CD4-positive, alpha-beta T cell treated with Interleukin-6 at 100 ng/mL for 8 hours (primary cell): Measurements from ENCODE around the gene TDRD3.

Experiments used
- DNase-seq: peaks from one replicate; pipeline ENCODE4 v3.0.0-alpha.2; 2020; ENCODE audit warnings: mixed read lengths, low spot score

TDRD3 gene

DNA sequence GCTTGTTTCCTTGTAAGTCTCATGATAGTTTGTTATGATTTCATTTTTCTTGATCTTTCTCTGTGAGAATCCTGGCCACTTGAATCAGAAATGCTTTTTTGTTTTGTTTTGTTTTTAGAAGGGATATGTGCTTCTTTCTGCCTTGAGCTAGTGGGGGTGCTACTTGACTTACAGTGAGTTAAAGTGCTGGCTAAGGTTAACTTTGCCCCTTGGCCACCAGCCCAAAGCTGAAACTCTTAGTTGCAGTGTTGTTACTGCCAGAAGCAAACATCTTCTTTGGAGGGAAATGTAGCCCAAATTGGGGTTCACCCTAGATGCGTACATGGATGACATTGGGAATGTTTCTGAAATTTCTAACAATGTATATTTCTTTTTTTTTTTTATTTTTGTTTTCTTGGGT lies 57.4 kb downstream of the TDRD3 start:
- DNase-seq = no peak

DNA sequence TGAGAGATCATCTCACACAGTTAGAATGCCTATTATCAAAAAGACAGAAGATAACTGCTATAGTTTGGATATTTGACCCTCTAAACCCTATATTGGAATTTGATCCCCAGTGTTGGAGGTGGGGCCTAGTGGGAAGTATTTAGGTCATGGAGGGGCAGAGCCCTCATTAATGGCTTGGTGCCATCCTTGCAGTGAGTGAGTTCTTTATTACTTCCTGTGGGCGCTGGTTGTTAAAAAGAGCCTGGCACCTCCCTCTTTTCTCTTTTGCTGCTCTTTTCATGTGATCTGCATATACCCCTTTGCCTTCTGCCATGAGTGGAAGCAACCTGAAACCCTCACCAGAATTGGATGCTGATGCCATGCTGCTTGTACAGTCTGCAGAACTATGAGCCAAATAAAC lies 66.8 kb downstream of the TDRD3 start:
- no peak for DNase-seq

DNA sequence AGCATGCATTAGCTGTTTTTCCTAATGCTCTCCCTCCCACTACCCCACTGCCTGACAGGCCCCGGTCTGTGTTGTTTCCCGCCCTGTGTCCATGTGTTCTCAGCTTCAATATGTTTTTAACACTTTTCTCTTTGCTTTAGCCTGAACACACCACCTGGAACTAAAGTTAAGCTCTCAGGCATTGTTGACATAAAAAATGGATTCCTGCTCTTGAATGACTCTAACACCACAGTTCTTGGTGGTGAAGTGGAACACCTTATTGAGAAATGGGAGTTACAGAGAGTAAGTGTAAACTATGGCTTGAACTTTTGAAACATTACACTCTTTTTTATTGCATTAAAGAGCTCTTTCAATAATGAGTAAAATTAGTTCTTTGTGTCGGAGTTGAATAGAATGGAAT lies 70.1 kb downstream of the TDRD3 start:
- DNase-seq = no peak

DNA sequence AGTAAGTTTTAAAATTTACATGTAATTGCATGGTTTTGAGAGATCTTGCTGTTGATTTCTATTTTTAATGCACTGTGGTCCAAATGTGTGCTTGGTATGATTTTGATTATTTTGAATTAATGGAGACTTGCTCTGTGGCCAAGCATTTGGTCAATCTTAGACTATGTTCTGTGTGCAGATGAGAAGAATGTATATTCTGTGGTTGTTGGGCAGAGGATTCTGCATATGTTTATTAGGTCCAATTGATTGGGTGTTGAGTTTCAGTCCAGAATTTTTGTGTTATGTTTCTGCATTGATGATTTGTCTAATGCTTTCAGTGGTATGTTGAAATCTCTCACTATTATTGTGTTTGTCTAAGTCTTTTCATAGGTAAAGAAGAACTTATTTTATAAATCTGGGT lies 82.3 kb downstream of the TDRD3 start:
- DNase-seq = no peak

DNA sequence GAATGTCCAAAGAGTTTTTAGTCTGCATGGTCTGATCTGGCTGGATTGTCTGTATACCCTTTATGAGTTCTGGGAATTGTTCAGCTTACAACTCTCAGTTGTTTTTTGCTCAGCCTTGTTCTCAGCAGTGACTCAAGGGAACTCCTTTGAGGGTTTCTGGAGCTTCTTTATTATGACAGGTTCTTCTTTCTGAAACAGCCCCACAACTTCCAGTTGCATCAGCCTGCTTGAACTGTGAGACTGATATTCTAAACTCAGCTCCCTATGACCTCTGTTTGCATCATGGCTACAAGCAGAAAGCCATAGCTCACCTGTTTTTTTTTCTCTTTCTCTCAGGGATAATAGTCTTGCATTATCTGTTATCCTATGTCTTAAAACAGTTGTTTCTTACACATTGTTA lies 85.0 kb downstream of the TDRD3 start:
- no peak for DNase-seq

DNA sequence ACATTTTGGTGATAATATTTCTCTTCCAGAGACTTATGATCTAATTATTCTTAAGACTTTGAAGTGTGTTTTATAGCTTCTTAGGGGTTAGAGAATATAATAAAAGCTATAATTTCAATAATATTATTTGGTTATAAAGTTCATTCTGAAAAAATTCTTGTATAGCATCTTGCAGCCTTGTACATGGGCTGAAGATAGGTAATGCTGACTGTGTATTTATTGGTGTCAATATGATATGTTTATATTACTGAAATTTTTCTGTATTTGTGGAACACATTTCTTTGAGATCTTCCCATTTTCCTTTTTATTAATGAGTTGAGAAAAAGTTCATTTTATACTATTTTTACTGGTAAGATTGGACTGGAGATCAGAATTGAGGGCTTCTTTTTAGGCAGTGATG lies 87.8 kb downstream of the TDRD3 start:
- no peak for DNase-seq

DNA sequence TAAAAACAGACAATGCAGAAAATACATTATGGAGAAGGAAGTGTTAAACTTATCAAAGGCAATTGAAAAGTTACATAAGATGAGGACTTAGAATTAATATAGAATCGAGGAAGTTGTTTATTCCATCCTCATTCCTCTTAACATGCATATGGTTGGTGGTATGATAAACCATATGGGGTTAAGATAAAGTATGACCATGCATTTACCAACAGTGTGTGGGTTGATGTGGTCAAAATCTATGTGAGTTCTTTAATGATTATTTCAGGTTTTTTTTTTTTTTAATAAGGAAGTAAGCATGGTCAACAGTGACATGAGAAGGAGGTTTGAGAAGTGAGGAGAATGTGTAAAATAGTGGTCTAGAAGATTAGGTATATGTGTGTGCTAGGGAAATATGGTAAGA lies 94.5 kb downstream of the TDRD3 start:
- no peak for DNase-seq

DNA sequence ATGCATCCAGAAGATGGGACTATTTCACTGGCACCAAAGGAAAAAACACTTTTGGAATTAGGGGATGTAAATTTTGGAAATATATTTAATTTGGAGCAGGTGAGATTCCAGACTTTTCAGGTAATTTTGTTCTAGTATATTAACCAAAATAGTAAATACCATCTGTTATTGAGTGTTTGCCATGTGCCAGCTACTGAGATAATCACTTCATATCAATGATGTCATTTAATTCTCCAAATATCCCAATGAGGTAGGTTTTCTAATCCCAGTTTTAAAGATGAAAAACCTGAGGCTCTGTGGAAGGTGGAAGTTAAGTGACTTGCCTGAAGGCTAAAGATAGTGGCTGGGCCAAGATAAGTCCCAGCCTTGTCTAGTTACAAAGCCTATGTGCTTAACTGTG lies 95.2 kb downstream of the TDRD3 start:
- DNase-seq = no peak

DNA sequence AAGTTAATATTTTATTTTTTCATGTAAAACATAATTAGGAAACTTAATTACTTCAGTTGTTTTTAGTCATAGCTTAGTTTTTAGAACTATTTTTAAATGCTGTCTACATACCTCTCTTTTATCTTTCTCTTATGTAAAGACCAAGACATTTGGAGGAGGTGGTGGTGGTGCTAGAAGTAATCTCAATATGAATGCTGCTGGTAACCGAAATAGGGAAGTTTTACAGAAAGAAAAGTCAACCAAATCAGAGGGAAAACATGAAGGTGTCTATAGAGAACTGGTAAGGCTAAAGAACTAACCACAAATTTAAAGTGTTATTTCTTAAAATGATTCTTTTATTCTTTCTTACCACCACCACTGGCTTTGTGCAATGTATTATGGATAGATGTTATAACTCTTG lies 97.3 kb downstream of the TDRD3 start:
- DNase-seq = no peak

DNA sequence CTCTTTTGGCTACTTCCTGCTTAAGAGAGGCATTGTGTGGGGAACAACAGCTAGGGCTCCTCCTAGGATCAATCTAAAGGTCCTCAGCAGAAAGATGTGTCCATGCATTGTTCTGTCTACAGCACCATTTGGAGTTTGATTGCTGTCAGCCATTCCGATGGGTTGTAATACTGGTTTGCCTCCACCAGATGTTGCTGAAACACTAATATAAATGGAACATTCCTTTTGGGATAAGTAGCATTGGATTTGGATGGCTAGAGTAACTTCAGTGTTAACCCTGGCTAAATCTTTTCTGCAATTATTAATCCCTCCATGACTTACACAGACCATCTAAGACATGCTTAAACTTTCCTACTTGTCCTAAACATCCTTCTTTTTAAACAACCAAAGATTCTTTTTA lies 104.2 kb downstream of the TDRD3 start:
- no peak for DNase-seq

DNA sequence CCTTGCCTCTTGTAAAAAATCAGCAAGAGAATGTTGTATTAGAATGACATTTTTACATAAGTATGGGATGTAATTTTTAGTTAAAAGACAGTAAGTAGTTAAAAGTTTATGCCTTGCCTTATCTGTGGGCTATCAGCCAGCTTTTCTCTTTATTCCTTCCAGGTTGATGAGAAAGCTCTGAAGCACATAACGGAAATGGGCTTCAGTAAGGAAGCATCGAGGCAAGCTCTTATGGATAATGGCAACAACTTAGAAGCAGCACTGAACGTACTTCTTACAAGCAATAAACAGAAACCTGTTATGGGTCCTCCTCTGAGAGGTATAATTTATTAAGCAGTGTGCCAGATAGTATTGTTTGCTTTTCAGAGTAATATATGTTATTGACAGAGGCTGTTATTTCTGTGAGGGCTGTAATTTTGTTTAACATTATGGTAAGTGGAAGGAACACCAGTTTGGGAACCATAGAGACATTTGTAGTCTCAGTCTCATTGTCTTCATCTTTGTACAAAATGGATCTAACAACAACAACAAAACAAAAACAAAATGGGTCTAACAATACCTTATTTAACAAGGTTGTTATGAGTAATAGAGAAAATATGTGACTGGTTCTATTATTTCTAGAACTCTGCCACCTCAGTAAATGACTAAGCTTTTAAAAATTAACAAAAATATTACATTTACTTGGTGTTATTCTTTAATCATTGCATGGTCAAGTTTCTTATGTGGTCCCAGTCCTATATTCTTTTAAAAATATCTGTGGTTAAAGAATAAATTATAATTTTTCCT lies 112.8 kb downstream of the TDRD3 start:
- DNase-seq = no peak

DNA sequence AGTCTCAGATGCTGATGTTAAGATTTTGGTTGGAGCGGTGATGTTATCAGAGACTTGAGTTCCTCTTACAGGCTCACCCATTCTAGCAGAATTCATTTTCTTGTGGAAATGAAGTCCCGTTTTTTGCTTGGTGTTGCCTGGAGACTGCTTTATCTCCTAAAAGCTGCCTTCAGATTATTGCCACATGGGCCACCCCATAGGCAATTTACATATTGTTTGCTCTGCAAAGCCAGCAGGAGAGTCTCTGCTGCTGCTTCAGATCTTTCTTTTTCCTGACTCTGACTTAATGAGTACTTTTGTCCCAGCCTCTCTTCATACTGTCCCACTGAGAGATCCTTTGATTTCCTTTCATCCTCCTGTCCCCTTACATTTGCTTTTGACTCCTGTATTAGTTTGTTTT lies 114.6 kb downstream of the TDRD3 start:
- no peak for DNase-seq

DNA sequence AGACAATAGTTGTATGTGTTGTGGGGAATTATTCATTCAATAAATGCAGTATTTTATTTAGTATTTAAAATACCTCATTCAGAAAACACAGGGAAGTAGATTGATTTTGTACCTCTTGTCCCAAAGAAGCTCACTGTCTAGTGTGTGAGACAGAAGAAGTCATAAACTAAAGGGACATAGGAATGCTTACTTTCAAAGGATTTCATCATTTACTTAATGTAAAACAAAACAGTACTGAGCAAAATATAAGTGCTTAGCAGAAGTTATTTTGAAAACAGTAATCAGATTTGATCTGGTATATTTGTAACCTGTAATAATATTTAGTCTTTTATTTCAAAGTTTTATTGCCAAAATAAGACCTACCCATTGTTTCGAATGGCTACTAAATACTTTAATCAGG lies 117.9 kb downstream of the TDRD3 start:
- no peak for DNase-seq

DNA sequence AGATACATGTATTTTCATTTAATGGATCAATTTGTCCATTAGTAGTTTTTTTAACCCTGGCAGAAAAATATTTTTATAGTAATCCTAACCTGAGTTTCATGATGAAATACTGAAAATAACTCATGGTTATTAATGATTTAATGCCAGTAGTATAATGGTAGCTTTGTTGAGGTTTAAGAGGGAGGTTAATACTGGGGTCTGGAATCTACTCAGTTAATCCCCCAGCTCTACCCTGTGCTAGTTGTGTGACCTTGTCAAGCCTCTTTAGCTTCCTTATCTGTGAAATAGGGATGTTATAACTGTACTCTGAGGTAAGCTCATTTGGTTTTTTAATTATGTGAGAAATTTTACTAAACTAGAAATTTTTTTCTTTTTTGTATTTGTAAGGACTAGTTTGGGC lies 122.5 kb downstream of the TDRD3 start:
- no peak for DNase-seq

DNA sequence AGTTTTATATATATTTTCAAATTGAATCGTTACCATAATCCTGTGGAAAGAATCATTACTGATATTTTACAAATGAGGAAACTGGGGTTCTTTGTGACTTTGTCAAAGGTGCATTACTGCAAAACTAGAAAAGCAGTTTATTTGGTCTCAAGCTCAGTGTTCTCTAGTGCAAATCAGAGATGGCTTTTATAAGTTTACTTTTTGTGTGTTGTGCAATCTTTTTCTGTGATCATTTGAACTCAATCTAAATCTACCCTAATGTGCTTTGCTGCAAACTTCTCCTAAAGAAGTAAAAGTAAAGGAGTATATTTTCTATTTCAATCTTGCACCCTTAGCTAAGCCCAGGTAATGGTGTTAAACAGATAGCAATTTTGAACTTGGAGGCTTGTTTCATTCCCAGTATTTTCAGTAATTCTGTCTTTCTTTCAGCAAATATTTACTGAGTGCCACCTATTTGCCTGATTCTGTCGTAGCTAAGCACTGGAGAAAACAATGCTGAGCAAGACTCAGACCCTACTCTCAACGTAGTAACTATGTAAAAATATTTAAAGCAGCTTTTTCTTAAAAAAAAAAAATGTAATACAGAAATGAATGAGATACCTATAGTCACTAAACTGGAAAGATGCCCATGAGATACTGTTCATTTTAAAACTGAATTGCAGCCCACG lies 124.0 kb downstream of the TDRD3 start:
- no peak for DNase-seq

DNA sequence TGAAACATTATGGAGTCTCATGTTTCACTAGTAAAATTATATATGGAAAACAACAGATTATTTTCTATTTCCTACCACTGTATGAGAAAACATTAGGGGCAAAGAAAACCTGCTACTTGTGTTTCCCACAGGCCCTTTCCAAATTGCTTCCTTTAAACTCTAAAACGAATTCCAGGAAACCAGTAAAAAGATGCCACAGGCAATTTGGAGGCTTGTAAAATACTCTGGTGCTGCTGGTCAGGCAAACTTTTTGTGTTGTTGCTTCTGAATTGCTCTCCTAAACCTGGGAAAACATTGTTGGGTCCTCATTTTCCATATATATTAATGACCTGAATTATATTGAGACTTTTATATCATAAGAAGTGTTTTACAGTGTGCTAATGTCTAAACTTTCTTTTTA lies 141.5 kb downstream of the TDRD3 start:
- DNase-seq = no peak

DNA sequence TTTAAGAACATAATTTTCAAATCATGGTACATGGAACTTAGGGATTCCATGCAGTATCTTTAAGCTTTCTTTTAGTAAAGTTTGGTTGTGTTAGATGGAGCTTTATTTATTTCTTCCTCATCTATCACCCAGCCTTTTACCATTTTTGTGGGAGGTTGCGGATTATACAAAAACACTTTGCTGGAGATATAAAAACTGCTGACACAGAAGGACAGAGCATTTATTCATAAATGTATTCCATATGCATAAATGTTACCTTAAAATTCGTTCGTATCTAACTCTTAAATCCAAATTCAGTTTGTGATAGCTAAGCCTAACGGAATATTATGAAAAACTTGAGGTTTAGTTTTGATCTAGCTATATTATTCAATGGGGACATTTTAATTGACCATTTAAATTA lies 143.3 kb downstream of the TDRD3 start:
- DNase-seq = no peak

DNA sequence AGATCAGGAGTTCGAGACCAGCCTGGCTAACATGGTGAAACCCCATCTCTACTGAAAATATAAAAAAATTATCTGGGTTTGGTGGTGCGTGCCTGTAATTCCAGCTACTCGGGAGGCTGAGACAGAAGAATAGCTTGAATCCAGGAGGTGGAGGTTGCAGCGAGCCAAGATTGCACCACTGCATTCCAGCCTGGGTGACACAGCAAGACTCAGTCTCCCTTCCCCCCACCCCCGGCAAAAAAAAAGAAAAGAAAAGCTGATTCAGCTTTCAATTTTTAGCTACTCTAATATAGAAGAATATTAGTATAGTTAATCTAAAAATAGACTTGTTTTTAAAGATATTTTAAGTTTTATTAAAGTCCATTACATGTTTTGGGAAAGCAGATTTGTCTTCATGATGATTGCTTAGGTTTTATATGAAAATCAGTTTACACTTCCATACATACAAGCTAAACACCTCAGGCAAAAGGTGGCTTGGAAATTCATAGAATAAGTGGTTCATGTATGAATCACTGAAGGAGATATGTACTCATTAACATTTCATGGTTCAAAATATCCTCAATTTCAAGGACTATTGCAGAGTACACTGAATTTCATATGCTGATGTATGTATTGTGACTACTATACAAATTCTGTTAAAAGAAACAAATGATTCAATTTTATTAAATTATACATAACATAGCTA lies 165.2 kb downstream of the TDRD3 start:
- no peak for DNase-seq

DNA sequence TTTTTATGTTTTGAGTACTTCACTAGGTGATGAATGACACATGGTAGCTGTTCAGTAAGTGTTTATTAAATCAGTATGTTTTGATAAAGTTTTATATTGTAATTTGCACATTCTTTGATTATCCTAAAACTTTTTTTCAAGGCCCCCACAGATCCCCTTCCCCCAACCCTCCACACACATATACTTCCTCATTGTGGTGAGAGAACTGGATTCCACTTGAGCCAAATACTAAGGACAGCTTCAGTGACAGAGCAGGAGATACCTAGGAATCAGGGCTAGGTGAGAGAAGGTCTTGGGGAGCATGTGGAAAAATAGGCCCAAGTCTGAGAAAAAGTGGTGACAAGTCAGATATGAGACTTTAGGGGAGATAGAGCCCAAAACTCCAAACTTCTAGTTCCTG lies 174.6 kb downstream of the TDRD3 start:
- no peak for DNase-seq

DNA sequence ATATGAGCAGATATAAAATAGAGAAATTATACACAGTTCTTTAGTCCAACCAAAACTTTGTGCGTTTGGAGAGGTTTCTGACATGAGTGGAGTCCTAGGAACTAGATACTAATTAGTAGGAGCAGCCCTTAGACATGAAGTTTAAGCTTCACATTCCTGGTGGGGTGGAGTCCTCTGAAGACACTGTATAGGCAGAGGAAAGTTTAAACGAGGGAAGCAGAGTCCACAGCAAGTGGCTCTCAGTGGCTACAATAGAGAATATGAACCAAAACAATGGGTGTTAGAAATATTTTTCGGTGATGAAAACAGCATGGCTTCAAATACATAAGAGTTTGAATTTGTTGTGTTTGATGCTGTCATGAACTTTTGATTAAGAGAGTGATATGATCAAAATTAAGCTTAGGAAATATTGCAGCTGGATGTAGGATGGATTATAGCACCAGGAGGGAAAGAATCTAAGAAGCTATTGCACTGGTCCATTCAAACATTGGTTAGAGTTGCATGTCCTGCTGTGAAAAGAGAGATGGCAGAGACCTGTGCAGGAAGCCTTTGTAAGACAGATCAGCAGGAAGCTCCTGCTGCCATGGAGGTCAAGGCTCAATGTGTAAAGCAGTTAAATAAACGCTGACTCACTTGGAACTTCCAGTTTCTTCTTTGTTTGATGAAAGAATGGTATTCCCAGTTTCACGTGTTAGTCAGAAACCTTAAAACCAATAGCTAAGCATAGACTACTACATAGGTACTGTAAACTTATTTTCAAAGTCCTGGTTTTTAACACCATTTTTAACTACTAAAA lies 175.2 kb downstream of the TDRD3 start:
- DNase-seq = no peak

DNA sequence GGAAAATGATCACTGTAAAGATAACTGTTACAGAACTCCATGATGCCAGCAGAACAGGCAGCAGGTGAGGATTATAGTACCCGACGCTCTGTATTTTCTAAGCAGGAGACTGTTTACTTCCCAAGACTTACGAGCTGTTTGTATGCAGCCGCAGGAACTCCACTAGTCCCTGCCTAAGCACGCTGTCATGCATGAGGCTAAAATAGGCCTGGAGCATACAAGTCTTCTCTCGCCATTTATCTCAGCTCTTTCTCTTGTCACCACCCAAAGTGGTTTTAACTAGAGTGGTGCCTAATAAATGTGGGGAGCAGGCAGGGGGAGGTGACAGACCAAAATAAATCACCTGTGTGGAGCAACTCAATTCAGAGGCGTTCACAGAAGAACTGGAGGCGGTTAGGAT lies 175.8 kb downstream of the TDRD3 start:
- DNase-seq = no peak

DNA sequence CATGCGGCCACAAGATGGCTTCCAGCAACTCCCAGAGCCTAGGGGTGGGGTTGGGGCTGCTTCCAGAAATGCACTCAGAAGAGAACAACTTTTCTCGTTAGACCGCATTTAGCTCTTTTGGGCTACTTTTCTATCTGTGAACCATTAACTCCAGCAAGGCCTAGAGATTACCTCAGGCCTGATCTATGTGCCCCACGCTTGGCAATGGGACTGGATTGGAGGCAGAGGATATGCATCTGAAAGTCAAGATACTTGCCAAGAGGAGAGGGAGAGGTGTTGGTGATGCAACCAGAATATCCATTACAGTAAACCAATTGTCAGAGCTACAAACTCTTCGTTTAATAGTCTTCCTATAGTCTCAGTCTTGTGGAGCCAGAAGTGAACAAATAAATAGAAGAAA lies 177.7 kb downstream of the TDRD3 start:
- no peak for DNase-seq

DNA sequence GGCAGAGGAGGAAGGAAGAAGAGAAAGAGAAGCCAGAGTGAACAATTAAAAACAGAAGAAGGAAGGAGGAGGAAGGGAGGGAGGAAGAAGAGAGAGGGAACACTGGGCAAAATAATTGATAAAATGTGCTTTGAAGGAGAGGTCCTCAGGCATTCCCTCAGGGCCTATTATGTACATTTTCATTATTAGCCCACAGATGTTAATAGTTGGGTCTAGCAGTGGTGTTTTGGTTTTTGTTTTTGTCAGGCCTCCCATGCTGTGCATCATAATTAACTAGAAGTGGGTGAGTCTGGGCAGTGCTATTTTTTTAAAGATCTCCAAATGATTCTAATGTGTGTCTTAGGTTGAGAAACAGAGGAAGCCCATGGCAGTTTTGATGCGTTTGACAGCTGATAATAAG lies 178.1 kb downstream of the TDRD3 start:
- no peak for DNase-seq
